ENCODE measurements around the gene PIH1D2.

DNA sequence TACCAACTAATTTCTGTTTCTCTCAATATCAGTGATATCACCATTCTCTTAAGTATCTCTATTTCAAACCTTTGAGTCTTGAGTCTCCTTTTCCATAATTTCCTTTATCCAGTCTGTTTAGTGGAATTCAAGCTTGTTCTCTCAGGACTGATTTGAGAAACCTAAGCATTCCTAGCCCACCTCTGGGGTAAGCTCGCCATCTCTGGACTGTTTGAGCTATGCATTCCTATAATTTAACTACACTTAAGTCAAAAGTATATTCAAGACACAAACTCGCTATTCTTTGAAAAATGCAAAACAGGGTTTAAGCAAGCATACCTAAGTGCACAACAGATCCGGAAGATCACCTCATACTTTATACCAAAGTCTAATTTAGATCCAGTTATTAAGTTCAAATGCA lies 50.7 kb downstream of the PIH1D2 start:
- TF ChIP-seq, protein P1, sequence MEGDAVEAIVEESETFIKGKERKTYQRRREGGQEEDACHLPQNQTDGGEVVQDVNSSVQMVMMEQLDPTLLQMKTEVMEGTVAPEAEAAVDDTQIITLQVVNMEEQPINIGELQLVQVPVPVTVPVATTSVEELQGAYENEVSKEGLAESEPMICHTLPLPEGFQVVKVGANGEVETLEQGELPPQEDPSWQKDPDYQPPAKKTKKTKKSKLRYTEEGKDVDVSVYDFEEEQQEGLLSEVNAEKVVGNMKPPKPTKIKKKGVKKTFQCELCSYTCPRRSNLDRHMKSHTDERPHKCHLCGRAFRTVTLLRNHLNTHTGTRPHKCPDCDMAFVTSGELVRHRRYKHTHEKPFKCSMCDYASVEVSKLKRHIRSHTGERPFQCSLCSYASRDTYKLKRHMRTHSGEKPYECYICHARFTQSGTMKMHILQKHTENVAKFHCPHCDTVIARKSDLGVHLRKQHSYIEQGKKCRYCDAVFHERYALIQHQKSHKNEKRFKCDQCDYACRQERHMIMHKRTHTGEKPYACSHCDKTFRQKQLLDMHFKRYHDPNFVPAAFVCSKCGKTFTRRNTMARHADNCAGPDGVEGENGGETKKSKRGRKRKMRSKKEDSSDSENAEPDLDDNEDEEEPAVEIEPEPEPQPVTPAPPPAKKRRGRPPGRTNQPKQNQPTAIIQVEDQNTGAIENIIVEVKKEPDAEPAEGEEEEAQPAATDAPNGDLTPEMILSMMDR (IDR thresholded peaks at IDR 0.05; ENCODE audit: low read length), result peak; percentile 8; the same call in 1 of the 2 replicates
- TF ChIP-seq EZH2 (IDR thresholded peaks at IDR 0.05; ENCODE audit: borderline replicate concordance, low read length), result no peak
